IPS-20b (cell line): ENCODE measurements around the gene PTGES3.
"Not testable (repeated sequence)": the region's sequence is repeated elsewhere in the genome, so short reads cannot be mapped to it uniquely, and the experiment has no call there.

Source experiments
- H3K27ac ChIP-seq: one replicate; pipeline ENCODE4 v1.5.1; 2013; ENCODE audit warnings: low read length
- H3K27me3 ChIP-seq: 2 replicates; pipeline ENCODE4 v1.6.1; 2013; ENCODE audit warnings: mild to moderate bottlenecking, low read length, inconsistent platforms; ENCODE audit not compliant: insufficient read depth
- H3K36me3 ChIP-seq: 2 replicates; pipeline ENCODE4 v1.6.1; 2013; ENCODE audit warnings: low read depth, mild to moderate bottlenecking, inconsistent platforms, low read length, moderate library complexity; ENCODE audit not compliant: insufficient read depth
- H3K4me1 ChIP-seq: 2 replicates; pipeline ENCODE4 v1.6.1; 2013; ENCODE audit warnings: mild to moderate bottlenecking, control low read depth, inconsistent platforms, low read length, moderate library complexity; ENCODE audit not compliant: insufficient read depth
- H3K4me3 ChIP-seq: 2 replicates; pipeline ENCODE4 v1.5.1; 2013; ENCODE audit warnings: mild to moderate bottlenecking, low read length, inconsistent platforms
- H3K9ac ChIP-seq: 2 replicates; pipeline ENCODE4 v1.6.1; 2013; ENCODE audit warnings: low read depth, mild to moderate bottlenecking, inconsistent platforms, low read length, moderate library complexity
- H3K9me3 ChIP-seq: 2 replicates; pipeline ENCODE4 v1.6.1; 2013; ENCODE audit warnings: mild to moderate bottlenecking, low read depth, low read length, inconsistent platforms; ENCODE audit not compliant: insufficient read depth

The PTGES3 gene

DNA sequence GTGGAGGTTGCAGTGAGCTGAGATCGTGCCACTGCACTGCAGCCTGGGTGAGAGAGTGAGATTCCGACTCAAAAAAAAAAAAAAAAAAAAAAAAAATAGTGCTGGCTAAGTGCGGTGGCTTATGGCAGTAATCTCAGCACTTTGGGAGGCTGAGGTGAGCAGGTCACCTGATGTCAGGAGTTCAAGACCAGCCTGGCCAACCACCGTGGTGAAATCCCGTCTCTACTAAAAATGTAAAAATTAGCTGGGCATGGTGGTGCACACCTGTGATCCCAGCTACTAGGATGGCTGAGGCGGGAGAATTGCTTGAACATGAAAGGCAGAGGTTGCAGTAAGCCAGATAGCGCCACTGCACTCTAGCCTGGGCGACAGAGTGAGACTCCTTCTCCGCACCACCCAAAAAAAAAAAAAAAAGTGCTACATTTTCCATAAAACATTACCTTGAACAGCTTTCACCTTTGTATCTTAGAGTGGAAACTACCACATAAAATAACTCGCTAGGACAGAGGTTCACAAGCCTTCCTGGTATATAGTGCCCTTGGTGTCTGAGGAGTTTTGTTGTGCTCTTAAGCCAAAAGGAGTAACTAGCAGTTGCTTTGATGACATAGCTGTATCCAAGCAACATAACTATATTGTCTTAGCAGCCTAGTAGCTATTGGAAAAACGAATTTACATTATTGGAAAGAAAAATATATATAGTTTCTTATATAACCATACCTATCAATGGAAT, 11.1 kb downstream of the PTGES3 start:
- no peaks in the 10 kb centered on the region for H3K4me1 ChIP-seq
- H3K9me3 ChIP-seq = no peaks in the 10 kb centered on the region
- H3K4me3 ChIP-seq = no peak overlapping the region
- H3K9ac ChIP-seq = no peak overlapping the region
- H3K27ac ChIP-seq = no peak overlapping the region
- peaks cover 54% of the 10 kb centered on the region for H3K36me3 ChIP-seq
- H3K27me3 ChIP-seq = no peaks in the 10 kb centered on the region

- Histone ChIP-seq H3K9me3 (no peaks in the 10 kb centered on the region), H3K4me3 (no peak overlapping the region), H3K4me1 (no peaks in the 10 kb centered on the region), H3K9ac (no peak overlapping the region), H3K36me3 (peaks cover 73% of the 10 kb centered on the region), H3K27me3 (no peaks in the 10 kb centered on the region), H3K27ac (no peak overlapping the region)
Measured at GRCh38 chr12:56671608-56672007, 16.5 kb downstream of the PTGES3 start.

DNA sequence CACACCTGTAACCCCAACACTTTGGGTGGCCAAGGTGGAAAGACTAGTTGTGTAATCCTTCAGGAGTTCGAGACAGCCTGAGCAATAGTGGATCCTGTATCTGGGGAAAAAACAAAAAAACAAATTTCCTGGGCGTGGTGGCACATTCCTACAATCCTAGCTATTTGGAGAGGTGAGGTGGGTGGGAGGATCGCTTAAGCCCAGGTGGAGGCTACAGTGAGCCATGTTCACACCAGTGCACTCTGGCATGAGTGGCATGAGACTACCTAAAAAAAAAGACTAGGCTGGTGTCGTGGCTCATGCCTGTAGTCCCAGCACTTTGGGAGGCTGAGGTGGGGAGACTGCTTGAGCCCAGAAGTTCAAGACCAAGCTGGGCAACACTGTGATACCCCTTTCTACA, 17.2 kb downstream of the PTGES3 start:
- H3K9ac ChIP-seq = no peak overlapping the region
- H3K9me3 ChIP-seq = no peaks in the 10 kb centered on the region
- H3K36me3 ChIP-seq = peaks cover 81% of the 10 kb centered on the region
- no peak overlapping the region for H3K27ac ChIP-seq
- H3K4me1 ChIP-seq = no peaks in the 10 kb centered on the region
- no peak overlapping the region for H3K4me3 ChIP-seq
- H3K27me3 ChIP-seq = no peaks in the 10 kb centered on the region

- Histone ChIP-seq H3K27me3 (no peaks in the 10 kb centered on the region), H3K9me3 (no peaks in the 10 kb centered on the region), H3K4me3 (no peak overlapping the region), H3K9ac (no peak overlapping the region), H3K36me3 (peaks cover 100% of the 10 kb centered on the region), H3K4me1 (no peaks in the 10 kb centered on the region), H3K27ac (no peak overlapping the region)
Measured at GRCh38 chr12:56668197-56668457, 20.0 kb downstream of the PTGES3 start.

GRCh38 chr12:56661979-56662638, 26.0 kb downstream of the PTGES3 start:
- H3K27me3 ChIP-seq = no peaks in the 10 kb centered on the region
- peaks cover 47% of the 10 kb centered on the region for H3K36me3 ChIP-seq
- no peak overlapping the region for H3K27ac ChIP-seq
- H3K9me3 ChIP-seq = no peaks in the 10 kb centered on the region
- no peak overlapping the region for H3K9ac ChIP-seq
- no peak overlapping the region for H3K4me3 ChIP-seq
- no peaks in the 10 kb centered on the region for H3K4me1 ChIP-seq

DNA sequence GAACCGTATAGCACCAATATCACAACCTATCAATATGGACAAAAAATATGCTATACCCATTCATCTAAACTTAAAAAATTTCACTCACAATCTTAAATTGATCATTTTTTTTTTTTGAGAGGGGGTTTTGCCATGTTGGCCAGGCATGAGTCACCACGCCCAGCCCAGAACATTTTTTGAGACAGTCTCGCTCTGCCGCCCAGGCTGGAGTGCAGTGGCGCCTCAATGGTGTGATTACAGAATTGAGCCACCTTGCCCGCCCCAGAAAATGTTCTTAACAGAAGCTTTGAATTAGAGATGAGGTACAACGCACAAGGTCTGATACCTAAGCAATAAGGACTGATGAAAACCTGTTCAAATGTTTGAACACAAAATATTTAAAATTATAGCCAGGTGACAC, 26.5 kb downstream of the PTGES3 start:
- Histone ChIP-seq H3K9ac (no peak overlapping the region), H3K27ac (no peak overlapping the region), H3K27me3 (no peaks in the 10 kb centered on the region), H3K4me1 (no peaks in the 10 kb centered on the region), H3K9me3 (no peaks in the 10 kb centered on the region), H3K36me3 (peaks cover 42% of the 10 kb centered on the region), H3K4me3 (no peak overlapping the region)

DNA sequence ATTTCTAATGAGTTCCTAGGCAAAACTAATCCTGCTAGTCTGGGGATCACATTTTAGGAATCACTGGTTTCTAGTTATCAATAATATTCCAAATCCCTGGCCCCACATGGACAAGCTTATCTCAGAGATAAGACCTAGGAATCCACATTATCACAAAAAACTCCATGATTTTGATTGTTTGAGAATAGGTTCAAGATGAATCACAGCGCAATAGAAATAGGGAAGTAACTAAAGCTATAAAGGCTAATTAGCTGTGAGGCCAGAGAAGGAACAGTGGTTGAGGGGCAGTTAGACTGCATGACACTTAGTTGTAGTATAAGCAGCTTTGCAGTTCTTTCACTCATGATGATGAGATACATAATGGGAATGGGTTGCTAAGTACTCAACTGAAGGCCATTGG, 29.2 kb downstream of the PTGES3 start:
- H3K9me3 ChIP-seq = peaks cover 10% of the 10 kb centered on the region; the same call in 1 of the 2 replicates
- no peaks in the 10 kb centered on the region for H3K27me3 ChIP-seq
- peaks cover 15% of the 10 kb centered on the region for H3K36me3 ChIP-seq
- no peak overlapping the region for H3K27ac ChIP-seq
- no peak overlapping the region for H3K4me3 ChIP-seq
- H3K4me1 ChIP-seq = no peaks in the 10 kb centered on the region
- H3K9ac ChIP-seq = no peak overlapping the region

DNA sequence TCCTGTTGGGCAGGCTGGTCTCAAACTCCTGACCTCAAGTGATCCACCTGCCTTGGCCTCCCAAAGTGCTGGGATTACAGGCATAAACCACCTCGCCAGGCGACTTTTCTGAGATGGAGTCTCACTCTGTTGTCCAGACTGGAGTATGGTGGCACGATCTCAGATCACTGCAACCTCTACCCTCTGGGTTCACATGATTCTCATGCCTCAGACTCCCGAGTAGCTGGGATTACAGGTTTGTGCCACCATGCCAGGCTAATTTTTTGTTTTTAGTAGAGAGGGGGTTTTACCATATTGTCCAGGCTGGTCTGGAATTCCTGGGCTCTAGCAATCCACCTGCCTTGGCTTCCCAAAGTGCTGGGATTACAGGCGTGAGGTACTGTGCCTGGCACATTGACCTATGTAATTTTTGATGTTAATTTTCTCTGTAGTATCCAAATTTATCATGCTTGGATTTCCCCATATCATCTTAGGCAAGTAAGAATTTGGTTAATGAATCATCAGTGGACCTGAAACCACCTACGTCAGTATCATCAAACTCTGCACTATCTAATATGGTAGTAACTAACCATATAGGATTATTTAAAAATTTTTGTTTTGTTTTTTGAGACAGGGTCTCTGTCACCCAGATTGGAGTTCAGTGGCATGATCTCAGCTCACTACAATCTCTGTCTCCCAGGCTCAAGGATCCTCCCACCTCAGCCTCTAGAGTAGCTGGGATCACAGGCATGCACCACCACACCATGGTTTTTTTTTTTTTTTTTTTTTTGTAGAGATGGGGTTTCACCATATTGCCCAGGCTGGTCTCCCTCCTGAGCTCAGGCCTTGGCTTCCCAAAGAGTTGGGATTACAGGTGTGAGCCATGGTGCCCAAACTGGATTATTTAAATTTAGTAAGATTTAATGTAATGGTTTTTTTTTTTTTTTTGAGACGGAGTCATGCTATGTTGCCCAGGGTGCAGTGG, 30.4 kb downstream of the PTGES3 start:
- peaks cover 3% of the 10 kb centered on the region; the same call in 1 of the 2 replicates for H3K36me3 ChIP-seq
- no peak overlapping the region for H3K4me3 ChIP-seq
- no peaks in the 10 kb centered on the region for H3K27me3 ChIP-seq
- H3K27ac ChIP-seq = no peak overlapping the region
- peaks cover 22% of the 10 kb centered on the region for H3K9me3 ChIP-seq
- no peak overlapping the region for H3K9ac ChIP-seq
- no peaks in the 10 kb centered on the region for H3K4me1 ChIP-seq

- H3K4me1 ChIP-seq, H3K27ac ChIP-seq, H3K9ac ChIP-seq, H3K36me3 ChIP-seq, H3K27me3 ChIP-seq, H3K4me3 ChIP-seq: not testable (repeated sequence)
- peaks cover 24% of the 10 kb centered on the region for H3K9me3 ChIP-seq
Measured at GRCh38 chr12:56653781-56654180, 34.3 kb downstream of the PTGES3 start.

GRCh38 chr12:56648023-56648422, 40.1 kb downstream of the PTGES3 start:
- H3K4me1 ChIP-seq, H3K27ac ChIP-seq, H3K9me3 ChIP-seq, H3K9ac ChIP-seq, H3K4me3 ChIP-seq, H3K27me3 ChIP-seq: not testable (repeated sequence)
- peaks cover 26% of the 10 kb centered on the region for H3K36me3 ChIP-seq

DNA sequence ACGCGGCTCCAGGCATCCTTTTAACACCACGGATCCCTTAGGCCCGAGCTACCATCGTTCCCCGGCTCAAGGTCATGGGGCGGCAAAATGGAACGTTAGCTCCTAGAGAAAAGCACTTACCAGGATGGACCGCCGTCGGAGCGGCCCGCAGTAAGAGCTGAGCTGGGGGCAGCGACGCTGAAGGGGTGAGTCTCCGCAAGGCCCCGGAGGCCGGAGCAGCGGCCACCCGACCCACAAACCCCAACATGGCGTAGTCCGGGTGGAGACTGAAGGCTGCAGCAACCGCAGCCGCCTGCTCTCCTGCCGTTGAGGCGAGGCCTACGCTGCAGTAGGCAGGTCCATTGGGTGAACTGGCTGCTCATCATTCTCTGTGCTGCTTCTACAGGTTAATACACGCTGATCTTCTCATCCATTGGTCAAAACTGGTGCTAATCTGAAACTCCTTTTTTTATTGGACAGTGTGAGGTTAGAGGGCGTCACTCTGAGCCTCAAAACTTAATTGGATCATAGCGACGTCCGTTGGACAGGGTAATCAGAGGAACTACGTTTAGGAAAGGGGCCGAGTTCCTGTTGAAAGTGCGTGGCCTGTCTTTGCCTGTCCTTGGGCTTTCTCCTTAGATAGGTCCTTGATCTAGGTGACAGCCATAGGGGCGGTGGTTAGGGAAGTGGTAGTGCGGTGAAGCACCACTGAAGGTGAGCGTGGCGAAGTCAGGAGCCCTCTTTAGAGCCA, 42.2 kb downstream of the PTGES3 start, which contains the start of gene ATP5F1B:
Gene ATP5F1B (minus strand): TSS at position 268 of the 730 bp plus-strand sequence. CDS start 21 bp downstream, at position 247.
- peaks cover 4% of the 10 kb centered on the region; the same call in 1 of the 2 replicates for H3K4me1 ChIP-seq
- H3K27ac ChIP-seq = peak within 1 kb of the TSS; percentile 78
- no peaks in the 10 kb centered on the region for H3K27me3 ChIP-seq
- H3K9me3 ChIP-seq = no peaks in the 10 kb centered on the region
- H3K36me3 ChIP-seq = peaks cover 48% of the 10 kb centered on the region
- H3K4me3 ChIP-seq = peak within 1 kb of the TSS; percentile 95
- peak within 1 kb of the TSS; percentile 98 for H3K9ac ChIP-seq
